Hepatocyte (in vitro differentiated cells): Measurements from ENCODE around the gene IFI44L. TPM values are rescaled to one million over a fixed set of nuclear protein-coding genes. Genes with fewer than 3 reads are reported as not detected.

Experiments
- DNase-seq: peaks from one replicate; pipeline ENCODE4 v3.0.0-alpha.2; 2016; ENCODE audit warnings: low spot score
- H2AFZ ChIP-seq: fragments of 200-600 bp; sonication (generic); 2 replicates; pipeline ENCODE4 v1.6.0; 2016; ENCODE audit warnings: antibody characterized with exemption, mild to moderate bottlenecking
- H3K27ac ChIP-seq: fragments of 200-600 bp; sonication (generic); 2 replicates; pipeline ENCODE4 v1.5.1; 2016; ENCODE audit warnings: mild to moderate bottlenecking
- H3K27me3 ChIP-seq: fragments of 200-600 bp; sonication (generic); 2 replicates; pipeline ENCODE4 v1.6.1; 2016
- H3K36me3 ChIP-seq: fragments of 200-600 bp; sonication (generic); replicated peaks from 2 replicates; pipeline ENCODE4 v1.5.1; 2016; ENCODE audit warnings: low read depth; ENCODE audit not compliant: insufficient read depth
- H3K4me1 ChIP-seq: fragments of 200-600 bp; sonication (generic); 2 replicates; pipeline ENCODE4 v1.5.1; 2016; ENCODE audit warnings: mild to moderate bottlenecking, moderate library complexity; ENCODE audit not compliant: insufficient read depth
- H3K4me2 ChIP-seq: fragments of 200-600 bp; sonication (generic); 2 replicates; pipeline ENCODE4 v1.6.0; 2016
- H3K4me3 ChIP-seq: fragments of 200-600 bp; sonication (generic); 2 replicates; pipeline ENCODE4 v1.5.1; 2016; ENCODE audit warnings: mild to moderate bottlenecking
- H3K79me2 ChIP-seq: fragments of 200-600 bp; sonication (generic); 2 replicates; pipeline ENCODE4 v1.6.0; 2017; ENCODE audit warnings: mild to moderate bottlenecking
- H3K9me2 ChIP-seq: fragments of 200-600 bp; sonication (generic); replicated peaks from 2 replicates; pipeline ENCODE4 v1.6.0; 2017; ENCODE audit warnings: mild to moderate bottlenecking; ENCODE audit not compliant: insufficient read depth
- H3K9me3 ChIP-seq: fragments of 200-600 bp; sonication (generic); 2 replicates; pipeline ENCODE4 v1.5.1; 2016; ENCODE audit warnings: low read depth, mild to moderate bottlenecking
- H4K20me1 ChIP-seq: fragments of 200-600 bp; sonication (generic); 2 replicates; pipeline ENCODE4 v1.6.0; 2016; ENCODE audit warnings: mild to moderate bottlenecking; ENCODE audit not compliant: insufficient read depth, poor library complexity, severe bottlenecking
- EZH2 ChIP-seq: fragments of 200-600 bp; sonication (generic); IDR thresholded peaks from 2 replicates; pipeline ENCODE4 v1.6.1; 2016; ENCODE audit warnings: antibody characterized with exemption, mild to moderate bottlenecking, borderline replicate concordance
- EZH2phosphoT487 ChIP-seq: fragments of 200-600 bp; sonication (generic); IDR thresholded peaks from one replicate; pipeline ENCODE4 v1.6.1; 2018; ENCODE audit warnings: antibody characterized with exemption, mild to moderate bottlenecking, low read depth, moderate library complexity; ENCODE audit not compliant: unreplicated experiment, severe bottlenecking
- WGBS: methylation state at CpG from one replicate; pipeline ENCODE4 v1.1.6; 2016; ENCODE audit warnings: low lambda C conversion rate; ENCODE audit errors: missing lambda C conversion rate; 5-methylcytosine and 5-hydroxymethylcytosine counted together
- polyA plus RNA-seq: library from polyadenylated mRNA; unstranded; fragments of >200 nt; fragmentation: Nextera tagmentation; extraction: Ambion mirVana; gene quantifications from 2 replicates; pipeline ENCODE4 v1.2.1, GENCODE V29; 2016
- total RNA-seq: library from RNA; depleted of rRNA; stranded (reverse); fragments of >200 nt; gene quantifications from 2 replicates; pipeline ENCODE4 v1.2.3, GENCODE V29; 2014
- TF ChIP-seq, protein P1 (sequence below): fragments of 200-600 bp; sonication (generic); IDR thresholded peaks from 2 replicates; pipeline ENCODE4 v1.5.1; 2016; ENCODE audit warnings: antibody characterized with exemption, mild to moderate bottlenecking; ENCODE audit not compliant: poor library complexity

IFI44L gene
- total and polyA plus RNA-seq, 2 experiments from 2014 or later, result 0.19 to 2.6 TPM

DNA sequence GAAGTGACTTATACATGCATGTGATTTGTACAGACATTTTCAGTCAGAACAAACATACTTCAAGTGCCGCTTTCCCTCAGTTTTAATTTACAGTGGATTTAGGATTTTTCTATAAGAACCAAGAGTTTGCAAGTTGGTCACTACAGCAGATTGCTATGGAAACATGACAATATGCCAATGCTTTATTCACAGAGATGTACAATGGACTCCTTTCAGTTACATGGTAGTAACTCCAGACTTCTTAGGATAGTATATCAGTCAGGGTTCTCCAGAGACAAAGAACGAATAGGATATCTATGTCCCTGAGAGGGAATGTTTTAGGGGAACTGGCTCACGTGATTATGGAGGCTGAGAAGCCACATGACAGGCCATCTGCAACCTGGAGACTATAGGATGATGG, 56.7 kb downstream of the IFI44L start:
- Histone ChIP-seq H3K9me2 (no peaks in the 10 kb centered on the region), H3K4me2 (no peak overlapping the region), H3K27me3 (peaks cover 2% of the 10 kb centered on the region), H3K4me3 (no peak overlapping the region), H3K4me1 (no peaks in the 10 kb centered on the region), H3K27ac (no peak overlapping the region), H3K36me3 (no peaks in the 10 kb centered on the region), H2AFZ (no peak overlapping the region), H3K9me3 (no peaks in the 10 kb centered on the region), H3K79me2 (no peaks in the 10 kb centered on the region), H4K20me1 (no peaks in the 10 kb centered on the region)
- DNase-seq, result no peak
- TF ChIP-seq, protein P1, sequence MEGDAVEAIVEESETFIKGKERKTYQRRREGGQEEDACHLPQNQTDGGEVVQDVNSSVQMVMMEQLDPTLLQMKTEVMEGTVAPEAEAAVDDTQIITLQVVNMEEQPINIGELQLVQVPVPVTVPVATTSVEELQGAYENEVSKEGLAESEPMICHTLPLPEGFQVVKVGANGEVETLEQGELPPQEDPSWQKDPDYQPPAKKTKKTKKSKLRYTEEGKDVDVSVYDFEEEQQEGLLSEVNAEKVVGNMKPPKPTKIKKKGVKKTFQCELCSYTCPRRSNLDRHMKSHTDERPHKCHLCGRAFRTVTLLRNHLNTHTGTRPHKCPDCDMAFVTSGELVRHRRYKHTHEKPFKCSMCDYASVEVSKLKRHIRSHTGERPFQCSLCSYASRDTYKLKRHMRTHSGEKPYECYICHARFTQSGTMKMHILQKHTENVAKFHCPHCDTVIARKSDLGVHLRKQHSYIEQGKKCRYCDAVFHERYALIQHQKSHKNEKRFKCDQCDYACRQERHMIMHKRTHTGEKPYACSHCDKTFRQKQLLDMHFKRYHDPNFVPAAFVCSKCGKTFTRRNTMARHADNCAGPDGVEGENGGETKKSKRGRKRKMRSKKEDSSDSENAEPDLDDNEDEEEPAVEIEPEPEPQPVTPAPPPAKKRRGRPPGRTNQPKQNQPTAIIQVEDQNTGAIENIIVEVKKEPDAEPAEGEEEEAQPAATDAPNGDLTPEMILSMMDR, result no peak
- TF ChIP-seq EZH2phosphoT487, result no peak
- no peak for TF ChIP-seq EZH2
- 73% methylated on average over 3 of the region's 3 CpGs for WGBS

DNA sequence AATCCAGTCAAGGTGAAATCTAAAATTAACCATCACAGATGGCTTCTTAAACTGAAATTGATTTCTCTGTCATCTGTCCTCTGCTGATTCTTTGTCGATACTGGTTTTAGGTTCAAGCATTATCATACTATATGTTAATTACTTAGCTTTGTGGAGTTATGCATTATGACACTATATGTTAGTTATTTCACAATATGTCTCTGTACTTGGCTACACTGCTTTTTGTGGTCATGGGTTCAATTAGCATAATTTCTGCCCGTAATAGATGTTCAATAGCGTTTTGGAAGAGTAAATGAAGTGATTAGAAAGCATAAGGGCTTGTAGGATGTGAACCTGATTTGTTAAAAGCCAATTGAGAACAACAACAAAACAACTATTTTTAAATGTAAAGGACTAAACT, 57.5 kb downstream of the IFI44L start:
- Histone ChIP-seq H3K27me3 (peaks cover 2% of the 10 kb centered on the region), H3K9me2 (no peaks in the 10 kb centered on the region), H3K79me2 (no peaks in the 10 kb centered on the region), H3K4me2 (no peak overlapping the region), H4K20me1 (no peaks in the 10 kb centered on the region), H3K9me3 (no peaks in the 10 kb centered on the region), H3K4me3 (no peak overlapping the region), H3K27ac (no peak overlapping the region), H2AFZ (no peak overlapping the region), H3K4me1 (no peaks in the 10 kb centered on the region), H3K36me3 (no peaks in the 10 kb centered on the region)
- WGBS, result 92% methylated on average over 3 of the region's 3 CpGs
- TF ChIP-seq EZH2phosphoT487, result no peak
- TF ChIP-seq, protein P1, result no peak
- DNase-seq, result no peak

DNA sequence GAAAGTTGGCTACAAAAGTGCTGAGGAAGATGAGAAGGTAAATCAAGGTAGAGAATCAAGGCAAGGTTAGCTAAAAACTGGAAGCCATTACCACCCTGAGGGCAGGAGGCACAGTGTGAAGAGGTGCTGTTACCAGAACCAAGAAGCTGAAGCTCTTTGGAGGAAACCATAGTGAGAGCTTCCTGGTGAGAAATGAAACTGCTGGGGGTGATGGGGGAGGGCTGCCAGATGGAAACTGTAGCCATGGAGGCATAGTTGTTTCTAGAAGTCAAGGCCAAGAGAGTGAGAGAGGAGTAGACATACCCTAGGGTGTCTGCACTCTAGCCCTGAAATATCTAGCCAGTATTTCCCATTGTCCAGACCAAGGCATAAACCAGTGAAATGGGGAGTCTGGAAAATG, 58.1 kb downstream of the IFI44L start:
- Histone ChIP-seq H3K4me2 (no peak overlapping the region), H3K4me1 (no peaks in the 10 kb centered on the region), H3K27ac (no peak overlapping the region), H4K20me1 (no peaks in the 10 kb centered on the region), H3K36me3 (no peaks in the 10 kb centered on the region), H3K9me2 (no peaks in the 10 kb centered on the region), H3K27me3 (peaks cover 2% of the 10 kb centered on the region), H3K79me2 (no peaks in the 10 kb centered on the region), H3K9me3 (no peaks in the 10 kb centered on the region), H2AFZ (no peak overlapping the region), H3K4me3 (no peak overlapping the region)
- DNase-seq, result no peak
- TF ChIP-seq, protein P1, result no peak
- TF ChIP-seq EZH2phosphoT487 (no peak), EZH2 (no peak)

DNA sequence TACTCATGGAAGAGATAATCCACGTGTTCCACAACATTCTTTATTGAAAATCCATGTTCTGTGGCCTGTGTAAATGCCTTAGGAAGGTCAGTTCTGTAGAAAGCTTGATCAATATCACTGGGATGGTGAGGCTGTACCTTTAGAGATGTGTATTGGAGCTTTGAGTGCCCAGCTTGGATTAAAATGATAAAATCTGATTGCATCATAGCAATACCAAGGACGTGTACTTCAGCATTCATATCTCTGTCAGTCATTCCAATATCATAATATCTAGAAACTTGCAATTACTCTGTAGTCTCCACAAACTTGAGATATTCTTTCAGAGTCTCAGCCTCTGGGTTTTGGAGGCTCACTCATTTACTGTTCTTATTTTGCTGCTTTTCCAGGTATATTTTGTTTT, 61.0 kb downstream of the IFI44L start:
- 78% methylated on average over 2 of the region's 2 CpGs for WGBS
- Histone ChIP-seq H3K9me3 (no peaks in the 10 kb centered on the region), H3K27me3 (peaks cover 2% of the 10 kb centered on the region), H3K36me3 (no peaks in the 10 kb centered on the region), H3K4me2 (no peak overlapping the region), H4K20me1 (no peaks in the 10 kb centered on the region), H3K9me2 (no peaks in the 10 kb centered on the region), H2AFZ (no peak overlapping the region), H3K4me1 (no peaks in the 10 kb centered on the region), H3K27ac (no peak overlapping the region), H3K79me2 (no peaks in the 10 kb centered on the region), H3K4me3 (no peak overlapping the region)
- TF ChIP-seq, protein P1, result no peak
- TF ChIP-seq EZH2phosphoT487 (no peak), EZH2 (no peak)
- DNase-seq, result no peak
